Lower leg skin (tissue), 4 donors: ENCODE data around the gene MAGI2. TPM values are rescaled to one million over a fixed set of nuclear protein-coding genes. Genes with fewer than 3 reads are reported as not detected.
"Not testable (repeated sequence)": the region's sequence is repeated elsewhere in the genome, so short reads cannot be mapped to it uniquely, and the experiment has no call there.

Experiments used
- DNase-seq, 2 donors: peaks; one replicate each; pipeline ENCODE4 v3.0.0-alpha.2; 2019; ENCODE audit warnings: low spot score in 2 of 2
- H3K4me3 ChIP-seq: fragments of 200-600 bp; sonication (generic); 2 replicates; pipeline ENCODE4 v1.5.1; 2017; ENCODE audit warnings: mild to moderate bottlenecking, low read depth; ENCODE audit not compliant: poor library complexity, severe bottlenecking
- POLR2A ChIP-seq, 2 donors: fragments of 450-650 bp; IDR thresholded peaks; one replicate each; pipeline ENCODE4 v1.6.1; 2016 to 2017; ENCODE audit warnings: antibody characterized with exemption in 2 of 2, mild to moderate bottlenecking in 1 of 2, moderate library complexity in 1 of 2
- WGBS, 2 donors: methylation state at CpG; one replicate each; pipeline ENCODE4 v1.1.5; 2018; 5-methylcytosine and 5-hydroxymethylcytosine counted together
- intact Hi-C: fragments of 100-400 bp; cut with DNase I; formaldehyde crosslinking; loops from one replicate; pipeline ENCODE4 v1.15.0; 2023; ENCODE audit warnings: low total_unique reads
- total RNA-seq, 4 donors: library from RNA; depleted of rRNA; stranded (reverse); fragments of >200 nt; gene quantifications; one replicate each; pipeline ENCODE4 v1.1.0, GENCODE V29; 2016
- TF ChIP-seq, protein P1 (sequence below), 3 donors: fragments of 450-650 bp; IDR thresholded peaks; one replicate each; pipeline ENCODE4 v1.5.1; 2016; ENCODE audit warnings: antibody characterized with exemption in 3 of 3, mild to moderate bottlenecking in 3 of 3, moderate library complexity in 2 of 3

Gene MAGI2
- total RNA-seq, 4 donors from 2014 or later, result 1.6 to 3.0 (median 2.1) TPM

DNA sequence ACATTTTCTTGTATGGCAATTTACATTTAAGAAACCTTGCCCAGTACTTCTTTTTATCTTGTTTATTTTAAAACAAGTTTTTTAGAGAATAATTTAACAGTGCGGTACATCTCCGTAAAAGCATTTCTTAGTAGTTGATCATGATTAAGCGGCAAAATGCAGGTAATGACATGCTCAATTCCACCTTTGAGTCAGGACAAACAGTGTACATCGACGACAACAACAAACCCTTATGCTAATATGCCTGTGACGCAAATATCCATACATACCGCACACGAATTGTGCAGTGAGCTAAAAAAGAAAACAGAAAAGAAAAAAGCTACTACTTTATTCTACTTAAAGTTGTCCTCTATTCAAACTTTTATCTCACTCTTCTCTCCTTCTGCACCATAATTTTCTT is 1.9 kb downstream of the MAGI2 start:
- WGBS, 2 donors, result 19 to 25% methylated on average over 8 of the region's 8 CpGs
- intact Hi-C loops, result no loop called here
- TF ChIP-seq, protein P1, sequence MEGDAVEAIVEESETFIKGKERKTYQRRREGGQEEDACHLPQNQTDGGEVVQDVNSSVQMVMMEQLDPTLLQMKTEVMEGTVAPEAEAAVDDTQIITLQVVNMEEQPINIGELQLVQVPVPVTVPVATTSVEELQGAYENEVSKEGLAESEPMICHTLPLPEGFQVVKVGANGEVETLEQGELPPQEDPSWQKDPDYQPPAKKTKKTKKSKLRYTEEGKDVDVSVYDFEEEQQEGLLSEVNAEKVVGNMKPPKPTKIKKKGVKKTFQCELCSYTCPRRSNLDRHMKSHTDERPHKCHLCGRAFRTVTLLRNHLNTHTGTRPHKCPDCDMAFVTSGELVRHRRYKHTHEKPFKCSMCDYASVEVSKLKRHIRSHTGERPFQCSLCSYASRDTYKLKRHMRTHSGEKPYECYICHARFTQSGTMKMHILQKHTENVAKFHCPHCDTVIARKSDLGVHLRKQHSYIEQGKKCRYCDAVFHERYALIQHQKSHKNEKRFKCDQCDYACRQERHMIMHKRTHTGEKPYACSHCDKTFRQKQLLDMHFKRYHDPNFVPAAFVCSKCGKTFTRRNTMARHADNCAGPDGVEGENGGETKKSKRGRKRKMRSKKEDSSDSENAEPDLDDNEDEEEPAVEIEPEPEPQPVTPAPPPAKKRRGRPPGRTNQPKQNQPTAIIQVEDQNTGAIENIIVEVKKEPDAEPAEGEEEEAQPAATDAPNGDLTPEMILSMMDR (IDR thresholded peaks at IDR 0.05), result no peak
- TF ChIP-seq POLR2A (IDR thresholded peaks at IDR 0.05), result no peak

DNA sequence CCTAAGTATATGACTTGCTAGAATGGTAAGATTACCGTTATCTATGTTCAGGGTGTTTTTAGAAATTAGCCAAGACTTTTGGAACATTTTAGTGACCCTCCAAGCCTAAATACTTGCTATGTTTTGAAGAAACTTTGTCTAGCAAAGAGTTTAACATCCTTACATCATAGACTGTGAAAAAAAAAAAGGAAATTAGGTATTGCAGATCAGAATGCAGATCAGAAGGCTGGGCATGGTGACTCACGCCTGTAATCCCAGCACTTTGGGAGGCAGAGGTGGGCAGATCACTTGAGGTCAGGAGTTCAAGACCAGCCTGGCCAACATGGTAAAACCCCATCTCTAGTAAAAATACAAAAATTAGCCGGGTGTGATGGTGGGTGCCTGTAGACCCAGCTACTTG is 10.7 kb downstream of the MAGI2 start:
- DNase-seq, intact Hi-C loops, H3K4me3 ChIP-seq: not testable (repeated sequence)
- 73 to 77% methylated on average over 3 of the region's 3 CpGs for WGBS, 2 donors

More for the DNA sequence above, 1.9 kb downstream of the MAGI2 start:
- no peak for DNase-seq
- no peak overlapping the region for H3K4me3 ChIP-seq

DNA sequence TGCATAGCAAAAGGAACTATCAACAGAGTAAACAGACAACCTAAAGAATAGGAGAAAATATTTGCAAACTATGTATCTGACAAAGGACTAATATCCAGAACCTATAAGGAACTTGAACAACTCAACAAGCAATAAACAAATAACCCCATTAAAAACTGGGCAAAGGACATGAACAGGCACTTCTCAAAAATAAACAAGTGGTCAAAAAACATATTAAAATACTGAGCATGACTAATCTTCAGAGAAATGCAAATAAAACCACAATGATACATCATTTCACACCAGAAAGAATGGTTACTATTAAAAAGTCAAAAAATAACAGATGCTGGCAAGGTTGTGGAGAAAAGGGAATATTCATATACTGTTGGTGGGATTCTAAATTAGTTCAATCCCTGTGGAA is 17.1 kb downstream of the MAGI2 start:
- no peak overlapping the region for H3K4me3 ChIP-seq
- TF ChIP-seq POLR2A (IDR thresholded peaks at IDR 0.05), result no peak
- TF ChIP-seq, protein P1 (IDR thresholded peaks at IDR 0.05), result no peak
- DNase-seq, result no peak
- intact Hi-C loops, result no loop called here

DNA sequence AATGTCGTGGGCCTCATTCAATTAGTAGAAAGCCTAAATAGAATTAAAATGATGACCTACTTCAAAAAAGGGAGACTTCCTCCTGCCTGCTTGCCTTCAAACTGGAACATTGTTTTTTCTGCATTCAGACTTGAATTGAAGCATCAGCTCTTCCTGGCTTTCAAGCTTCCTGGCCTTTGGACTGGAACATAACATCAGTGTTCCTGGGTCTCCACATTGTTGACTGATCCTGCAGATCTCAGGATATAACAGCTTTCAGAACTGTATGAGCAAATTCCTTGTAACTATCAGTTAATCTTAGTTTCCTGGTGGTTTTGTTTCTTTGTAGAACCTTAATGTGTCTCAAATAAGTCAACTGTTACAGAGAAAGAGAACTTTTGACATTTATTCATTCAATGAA is 18.6 kb downstream of the MAGI2 start:
- intact Hi-C loops, result no loop called here
- H3K4me3 ChIP-seq, result no peak overlapping the region
- no peak for TF ChIP-seq POLR2A (IDR thresholded peaks at IDR 0.05)
- TF ChIP-seq, protein P1 (IDR thresholded peaks at IDR 0.05), result no peak
- WGBS, 2 donors, result 0 to 42% methylated on average over 1 of the region's 1 CpG
- DNase-seq, result no peak

DNA sequence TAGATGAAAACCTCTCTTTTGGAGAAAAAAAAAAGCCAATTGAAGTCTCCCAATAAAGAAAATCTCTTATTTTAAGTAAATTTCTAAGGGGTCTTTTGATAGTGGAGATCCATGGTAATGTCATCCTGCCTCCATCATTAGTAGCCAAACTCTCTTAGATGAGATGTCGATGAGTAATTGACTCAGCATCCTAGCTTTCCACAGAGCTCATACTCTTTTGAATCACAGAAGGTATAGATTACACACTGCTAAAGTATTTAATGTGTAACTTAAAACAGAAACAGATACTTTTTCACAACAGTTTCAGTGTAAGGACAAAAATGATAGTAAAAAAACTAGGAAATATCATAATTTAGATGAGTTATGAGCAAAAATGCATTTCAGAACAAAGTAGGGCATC is 19.4 kb downstream of the MAGI2 start:
- intact Hi-C loops, result no loop called here
- no peak overlapping the region for H3K4me3 ChIP-seq
- DNase-seq, result no peak
- 76 to 89% methylated on average over 1 of the region's 1 CpG for WGBS, 2 donors
- TF ChIP-seq POLR2A (IDR thresholded peaks at IDR 0.05), result no peak
- TF ChIP-seq, protein P1 (IDR thresholded peaks at IDR 0.05), result no peak

DNA sequence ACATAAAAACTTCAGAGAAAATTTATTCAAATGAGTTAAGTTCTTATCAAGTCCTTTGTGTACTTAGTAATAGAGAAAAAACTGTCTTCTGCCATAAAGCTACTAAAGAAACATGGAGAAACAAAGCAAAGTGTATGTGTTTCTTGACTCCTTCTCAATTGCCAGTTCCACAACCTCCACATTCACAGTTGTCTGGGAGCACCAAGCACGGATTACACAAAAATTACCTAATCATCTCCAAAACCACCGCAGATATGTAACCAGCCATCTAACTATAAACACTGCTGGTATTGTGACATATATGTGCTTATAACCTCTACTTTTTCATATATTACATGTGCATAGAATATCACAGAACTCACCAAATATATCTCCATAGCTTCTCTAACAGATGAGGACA is 23.1 kb downstream of the MAGI2 start:
- intact Hi-C loops, result no loop called here

More for the DNA sequence above, 23.1 kb downstream of the MAGI2 start:
- no peak overlapping the region for H3K4me3 ChIP-seq
- 87 to 95% methylated on average over 2 of the region's 2 CpGs for WGBS, 2 donors
- DNase-seq, result no peak
- TF ChIP-seq, protein P1 (IDR thresholded peaks at IDR 0.05), result no peak
- no peak for TF ChIP-seq POLR2A (IDR thresholded peaks at IDR 0.05)
